ENCODE results near the gene ANKRD63.
A peak's percentile ranks its signal among the peaks of the same experiment; 100 is the strongest.

ANKRD63 gene

GRCh38 chr15:40238532-40239403 lies 44.1 kb downstream of the ANKRD63 start, which contains the start of gene PAK6:
Gene PAK6, plus strand, starts transcription at chr15:40239063. Its CDS starts 25,723 bp downstream, at chr15:40264786.
- DNase-seq (ENCODE audit: low read depth): peak; percentile 68
- H3K36me3 ChIP-seq (ENCODE audit: control insufficient read depth, insufficient read depth, low read length, severe bottlenecking): no peaks in the 10 kb centered on the region
- peaks cover 38% of the 10 kb centered on the region for H3K27me3 ChIP-seq (replicated peaks; ENCODE audit: control insufficient read depth, insufficient read depth, low read length)
- H3K4me1 ChIP-seq (ENCODE audit: control insufficient read depth, insufficient read depth, low read length): peaks cover 9% of the 10 kb centered on the region
- H3K9me3 ChIP-seq (ENCODE audit: control insufficient read depth, low read length): no peaks in the 10 kb centered on the region
- H3K9ac ChIP-seq (ENCODE audit: low read length): no peak within 1 kb of the TSS
- peak within 1 kb of the TSS; percentile 57 for H3K4me3 ChIP-seq (ENCODE audit: low read length)

DNA sequence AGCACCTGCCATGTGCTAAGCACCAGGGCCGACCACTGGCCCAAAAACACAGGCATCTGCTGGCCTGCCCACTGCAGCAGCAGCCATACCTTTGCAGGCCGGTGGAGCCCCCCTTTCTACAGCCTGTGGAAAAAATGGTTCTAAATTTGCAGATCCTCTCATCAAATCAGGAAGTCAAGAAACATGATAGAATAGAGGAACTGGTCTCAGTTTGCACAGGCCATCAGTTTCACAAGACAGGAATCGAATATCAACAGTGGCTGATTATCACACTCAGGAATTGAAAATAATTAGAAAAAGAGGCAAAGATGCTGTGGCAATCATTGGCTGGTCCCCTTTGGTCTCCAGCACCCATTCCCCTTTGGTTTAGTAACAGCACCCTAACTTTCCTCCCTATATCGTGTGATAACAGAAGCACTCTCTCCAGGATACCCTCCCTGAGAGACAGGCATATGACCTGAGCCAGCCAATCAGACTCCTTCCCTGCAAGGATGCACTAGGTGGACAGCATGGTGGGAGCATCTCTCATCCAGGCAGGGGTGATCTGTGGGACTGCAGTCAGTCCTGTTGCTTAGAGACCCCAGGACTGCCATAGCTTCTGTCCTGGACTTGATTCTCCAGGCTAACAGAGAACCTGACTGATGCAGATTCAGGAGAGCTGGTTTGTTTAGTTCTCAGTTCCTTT lies 47.5 kb downstream of the ANKRD63 start:
- Histone ChIP-seq H3K36me3 (ENCODE audit: control insufficient read depth, insufficient read depth, low read length, severe bottlenecking) (no peaks in the 10 kb centered on the region), H3K27me3 (replicated peaks; ENCODE audit: control insufficient read depth, insufficient read depth, low read length) (peaks cover 23% of the 10 kb centered on the region), H3K9me3 (ENCODE audit: control insufficient read depth, low read length) (no peaks in the 10 kb centered on the region), H3K9ac (ENCODE audit: low read length) (no peak overlapping the region), H3K4me1 (ENCODE audit: control insufficient read depth, insufficient read depth, low read length) (peaks cover 9% of the 10 kb centered on the region), H3K4me3 (ENCODE audit: low read length) (no peak overlapping the region)
- no peak for DNase-seq (ENCODE audit: low read depth)

DNA sequence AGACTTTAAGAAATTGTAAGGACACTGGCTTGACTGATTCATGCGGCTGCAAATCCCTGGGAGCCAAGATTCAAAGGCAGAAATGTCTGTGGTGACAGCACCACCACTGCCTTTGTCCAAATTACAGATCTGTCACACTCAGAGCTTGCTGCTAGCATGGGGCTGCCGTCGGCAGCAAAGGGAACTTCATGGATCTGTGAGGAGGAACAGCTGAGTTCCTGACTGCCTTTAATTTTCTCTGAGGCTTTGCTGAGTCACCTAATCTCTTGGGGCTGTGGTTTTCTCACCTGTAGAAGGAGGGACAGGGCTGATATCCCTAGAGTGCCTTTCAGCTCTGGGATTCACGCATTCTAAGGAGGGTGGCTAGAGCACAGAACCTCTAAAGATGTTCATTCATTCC lies 48.1 kb downstream of the ANKRD63 start:
- Histone ChIP-seq H3K4me3 (ENCODE audit: low read length) (no peak overlapping the region), H3K9ac (ENCODE audit: low read length) (no peak overlapping the region)
- no peak for DNase-seq (ENCODE audit: low read depth)

DNA sequence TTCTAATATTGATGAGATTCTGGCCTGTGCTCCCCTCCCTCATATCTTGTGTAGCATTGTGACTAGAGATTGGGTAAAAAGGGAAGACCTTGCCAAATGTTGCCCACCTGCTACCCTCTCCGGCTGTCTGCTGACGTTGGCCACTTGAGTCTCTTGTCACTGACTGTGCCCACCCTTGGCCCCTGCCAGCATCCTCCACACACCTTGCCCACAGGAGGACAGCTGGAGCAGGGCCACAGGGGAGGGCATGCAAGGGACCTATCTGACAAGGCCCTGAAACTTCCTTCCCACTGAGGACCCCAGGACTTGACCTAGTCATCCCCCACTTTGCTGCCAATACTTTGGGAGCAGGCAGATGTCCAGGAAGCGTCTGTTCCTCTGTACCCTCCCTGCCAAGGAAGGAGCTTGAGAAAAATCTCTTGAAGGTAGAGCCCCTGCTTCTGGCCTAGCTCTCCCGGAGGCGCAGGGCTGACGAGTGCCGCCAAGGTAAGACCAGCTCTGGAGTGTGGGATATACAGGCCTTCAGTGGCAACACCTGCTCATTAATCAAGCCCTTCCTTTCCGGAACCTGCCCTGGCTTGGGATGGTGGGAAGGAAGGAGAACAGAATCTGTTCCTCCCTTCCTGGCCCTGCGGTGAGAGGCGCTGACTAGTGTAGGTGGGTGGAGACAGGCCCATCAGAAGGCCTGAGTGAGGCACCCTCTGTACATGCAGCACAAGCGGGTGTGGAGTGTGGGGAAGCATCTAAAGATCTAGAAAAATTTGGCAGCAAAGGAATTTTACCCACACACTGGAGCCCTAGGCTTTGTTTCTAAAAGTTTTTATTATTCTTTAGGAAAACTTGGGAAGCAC lies 48.9 kb downstream of the ANKRD63 start:
- Histone ChIP-seq H3K4me3 (ENCODE audit: low read length) (no peak overlapping the region), H3K9me3 (ENCODE audit: control insufficient read depth, low read length) (no peaks in the 10 kb centered on the region), H3K9ac (ENCODE audit: low read length) (no peak overlapping the region), H3K4me1 (ENCODE audit: control insufficient read depth, insufficient read depth, low read length) (peaks cover 3% of the 10 kb centered on the region), H3K36me3 (ENCODE audit: control insufficient read depth, insufficient read depth, low read length, severe bottlenecking) (no peaks in the 10 kb centered on the region), H3K27me3 (replicated peaks; ENCODE audit: control insufficient read depth, insufficient read depth, low read length) (peaks cover 14% of the 10 kb centered on the region)
- DNase-seq (ENCODE audit: low read depth): peak; percentile 20

More for the DNA sequence above, 48.1 kb downstream of the ANKRD63 start:
- H3K27me3 ChIP-seq (replicated peaks; ENCODE audit: control insufficient read depth, insufficient read depth, low read length): peaks cover 20% of the 10 kb centered on the region
- H3K9me3 ChIP-seq (ENCODE audit: control insufficient read depth, low read length): no peaks in the 10 kb centered on the region
- H3K36me3 ChIP-seq (ENCODE audit: control insufficient read depth, insufficient read depth, low read length, severe bottlenecking): no peaks in the 10 kb centered on the region
- peaks cover 9% of the 10 kb centered on the region for H3K4me1 ChIP-seq (ENCODE audit: control insufficient read depth, insufficient read depth, low read length)

- H3K9ac ChIP-seq (ENCODE audit: low read length): no peak overlapping the region
- DNase-seq (ENCODE audit: low read depth): no peak
- no peaks in the 10 kb centered on the region for H3K4me1 ChIP-seq (ENCODE audit: control insufficient read depth, insufficient read depth, low read length)
- no peaks in the 10 kb centered on the region for H3K9me3 ChIP-seq (ENCODE audit: control insufficient read depth, low read length)
- no peak overlapping the region for H3K4me3 ChIP-seq (ENCODE audit: low read length)
- peaks cover 1% of the 10 kb centered on the region for H3K27me3 ChIP-seq (replicated peaks; ENCODE audit: control insufficient read depth, insufficient read depth, low read length)
- no peaks in the 10 kb centered on the region for H3K36me3 ChIP-seq (ENCODE audit: control insufficient read depth, insufficient read depth, low read length, severe bottlenecking)
Observed at GRCh38 chr15:40232625-40233070, 50.2 kb downstream of the ANKRD63 start.
